Liver (tissue), 9 donors: ENCODE measurements around the gene PSMB10. TPM values are rescaled to one million over a fixed set of nuclear protein-coding genes. Genes with fewer than 3 reads are reported as not detected.

Experiments
- DNase-seq: peaks from one replicate; pipeline ENCODE4 v3.0.0-alpha.2; 2017; ENCODE audit warnings: low spot score
- H3K27ac ChIP-seq, 2 donors: one replicate each; pipeline ENCODE4 v1.7.0; 2013; ENCODE audit warnings: inconsistent platforms in 2 of 2, low read length in 2 of 2, control low read depth in 1 of 2, low read depth in 1 of 2, mild to moderate bottlenecking in 1 of 2
- H3K27me3 ChIP-seq, 4 donors: one replicate each; pipeline versions ENCODE4 v1.6.1 to v1.7.0; 2013; ENCODE audit warnings: low read length in 3 of 4, inconsistent platforms in 1 of 4, mild to moderate bottlenecking in 1 of 4, moderate library complexity in 1 of 4; ENCODE audit not compliant: control insufficient read depth in 4 of 4, insufficient read depth in 4 of 4
- H3K36me3 ChIP-seq, 4 donors: one replicate each; pipeline versions ENCODE4 v1.6.1 to v1.7.0; 2013; ENCODE audit warnings: low read length in 3 of 4, mild to moderate bottlenecking in 3 of 4, low read depth in 1 of 4, moderate library complexity in 1 of 4; ENCODE audit not compliant: control insufficient read depth in 4 of 4, insufficient read depth in 3 of 4
- H3K4me1 ChIP-seq, 4 donors: one replicate each; pipeline versions ENCODE4 v1.6.1 to v1.7.0; 2013; ENCODE audit warnings: low read length in 3 of 4, mild to moderate bottlenecking in 3 of 4, moderate library complexity in 1 of 4; ENCODE audit not compliant: control insufficient read depth in 4 of 4, insufficient read depth in 4 of 4
- H3K4me3 ChIP-seq, 3 donors: one replicate each; pipeline versions ENCODE4 v1.6.1 to v1.7.0; 2013; ENCODE audit warnings: low read length in 3 of 3, control low read depth in 1 of 3, low read depth in 1 of 3, mild to moderate bottlenecking in 1 of 3
- H3K9ac ChIP-seq, 2 donors: one replicate each; pipeline ENCODE4 v1.7.0; 2013; ENCODE audit warnings: low read length in 2 of 2, mild to moderate bottlenecking in 2 of 2, moderate library complexity in 2 of 2, control low read depth in 1 of 2, low read depth in 1 of 2
- H3K9me3 ChIP-seq, 4 donors: one replicate each; pipeline versions ENCODE4 v1.6.1 to v1.7.0; 2013; ENCODE audit warnings: low read length in 3 of 4; ENCODE audit not compliant: control insufficient read depth in 4 of 4
- ATF3 ChIP-seq: IDR thresholded peaks from 2 replicates; pipeline ENCODE4 v1.6.1; 2016; ENCODE audit warnings: antibody characterized with exemption
- CTCF ChIP-seq: fragments of 150-350 bp; IDR thresholded peaks from 2 replicates; pipeline ENCODE4 v1.5.1; 2017; ENCODE audit warnings: improper control_type of control experiment, low read depth, low read length; ENCODE audit not compliant: missing input control
- EGR1 ChIP-seq, 2 donors: IDR thresholded peaks; 2 replicates each; pipeline ENCODE4 v1.6.1; 2016 to 2018; ENCODE audit warnings: antibody characterized with exemption in 2 of 2, low read depth in 2 of 2
- FOXA1 ChIP-seq: IDR thresholded peaks from 2 replicates; pipeline ENCODE4 v1.6.1; 2016; ENCODE audit warnings: antibody characterized with exemption
- FOXA2 ChIP-seq: IDR thresholded peaks from 2 replicates; pipeline ENCODE4 v1.6.1; 2016; ENCODE audit warnings: antibody characterized with exemption
- GABPA ChIP-seq, 2 donors: IDR thresholded peaks in 1 of 2; conservative IDR thresholded peaks in 1 of 2; 2 replicates each; pipeline ENCODE4 v1.6.1; 2016; ENCODE audit warnings: antibody characterized with exemption in 2 of 2, mild to moderate bottlenecking in 1 of 2, moderate library complexity in 1 of 2
- HNF4A ChIP-seq, 2 donors: conservative IDR thresholded peaks; 2 replicates each; pipeline ENCODE4 v1.6.1; 2016; ENCODE audit warnings: antibody characterized with exemption in 2 of 2, mild to moderate bottlenecking in 2 of 2
- HNF4G ChIP-seq: IDR thresholded peaks from 2 replicates; pipeline ENCODE4 v1.6.1; 2016; ENCODE audit warnings: antibody characterized with exemption
- JUND ChIP-seq, 2 donors: IDR thresholded peaks; 2 replicates each; pipeline ENCODE4 v1.6.1; 2016; ENCODE audit warnings: antibody characterized with exemption in 2 of 2
- MAX ChIP-seq: IDR thresholded peaks from 2 replicates; pipeline ENCODE4 v1.6.1; 2016; ENCODE audit warnings: antibody characterized with exemption
- NR2F2 ChIP-seq: IDR thresholded peaks from 2 replicates; pipeline ENCODE4 v1.6.1; 2016; ENCODE audit warnings: antibody characterized with exemption
- RAD21 ChIP-seq, 2 donors: IDR thresholded peaks; 2 replicates each; pipeline ENCODE4 v1.6.1; 2016; ENCODE audit warnings: antibody characterized with exemption in 2 of 2, mild to moderate bottlenecking in 2 of 2
- RXRA ChIP-seq, 2 donors: IDR thresholded peaks; 2 replicates each; pipeline ENCODE4 v1.6.1; 2017 to 2018; ENCODE audit warnings: antibody characterized with exemption in 2 of 2, mild to moderate bottlenecking in 1 of 2
- SP1 ChIP-seq: IDR thresholded peaks from 2 replicates; pipeline ENCODE4 v1.6.1; 2018; ENCODE audit warnings: antibody characterized with exemption, mild to moderate bottlenecking
- TAF1 ChIP-seq: conservative IDR thresholded peaks from 2 replicates; pipeline ENCODE4 v1.6.1; 2016; ENCODE audit warnings: antibody characterized with exemption, mild to moderate bottlenecking
- YY1 ChIP-seq: IDR thresholded peaks from 2 replicates; pipeline ENCODE4 v1.6.1; 2016; ENCODE audit warnings: antibody characterized with exemption, mild to moderate bottlenecking
- WGBS: extraction: QIAGEN DNeasy Blood & Tissue Kit; methylation state at CpG from one replicate; pipeline ENCODE4 v1.1.7; 2013; 5-methylcytosine and 5-hydroxymethylcytosine counted together
- polyA plus RNA-seq, 2 donors: library from polyadenylated mRNA; stranded (reverse) in 1 of 2; unstranded in 1 of 2; fragments of 200-250 nt in 1 of 2; fragments of >200 nt in 1 of 2; fragmentation: Nextera tagmentation in 1 of 2; extraction: Ambion mirVana in 1 of 2; gene quantifications; one replicate each; pipeline versions ENCODE4 v1.2.1 to v1.2.3, GENCODE V29; 2013 to 2015
- total RNA-seq, 2 donors: library from RNA; depleted of rRNA; stranded (reverse); fragments of >200 nt; gene quantifications; one replicate each; pipeline ENCODE4 v1.2.3, GENCODE V29; 2014
- TF ChIP-seq, protein P1 (sequence below): IDR thresholded peaks from 2 replicates; pipeline ENCODE4 v1.6.1; 2016; ENCODE audit warnings: antibody characterized with exemption
- donor health status: healthy.
- donor health status: healthy.
- donor health status: healthy.
- donor health status: healthy.
- donor health status: healthy.

The PSMB10 gene
- total and polyA plus RNA-seq, 4 donors = 24.8 to 48.2 (median 32.3) TPM

GRCh38 chr16:67928147-67928546 is 8.5 kb downstream of the PSMB10 start:
- no peak overlapping the region for H3K9ac ChIP-seq
- 75% methylated on average over 7 of the region's 7 CpGs for WGBS
- no peak for DNase-seq

GRCh38 chr16:67927131-67927941 is 9.3 kb downstream of the PSMB10 start:
- Histone ChIP-seq H3K27ac (no peak overlapping the region), H3K9me3 (no peaks in the 10 kb centered on the region), H3K36me3 (peaks cover 3 to 33% (median 10%) of the 10 kb centered on the region in 4 donors), H3K4me3 (no peak overlapping the region), H3K4me1 (peaks cover 0 to 3% (median 0%) of the 10 kb centered on the region in 4 donors), H3K9ac (no peak overlapping the region), H3K27me3 (no peaks in the 10 kb centered on the region)
- 90% methylated on average over 22 of the region's 22 CpGs for WGBS
- no peak for DNase-seq
- TF ChIP-seq YY1 = no peak
- no peak for TF ChIP-seq RAD21 (IDR thresholded peaks at IDR 0.05)
- no peak for TF ChIP-seq EGR1 (IDR thresholded peaks at IDR 0.05; ENCODE audit: low read depth in 2 of 2)
- no peak for TF ChIP-seq NR2F2
- no peak for TF ChIP-seq MAX
- no peak for TF ChIP-seq ATF3
- TF ChIP-seq HNF4A (conservative IDR thresholded peaks at IDR 0.05) = no peak
- TF ChIP-seq JUND (IDR thresholded peaks at IDR 0.05) = no peak
- no peak for TF ChIP-seq FOXA1
- TF ChIP-seq HNF4G = no peak
- TF ChIP-seq TAF1 = no peak
- TF ChIP-seq GABPA (IDR thresholded peaks at IDR 0.05 in 1 of 2, conservative IDR thresholded peaks at IDR 0.05 in 1 of 2) = no peak

More at GRCh38 chr16:67928147-67928546, 8.5 kb downstream of the PSMB10 start:
- H3K27me3 ChIP-seq = no peaks in the 10 kb centered on the region
- H3K4me3 ChIP-seq = no peak overlapping the region
- no peak for TF ChIP-seq FOXA2
- no peak for TF ChIP-seq MAX
- no peak for TF ChIP-seq EGR1 (IDR thresholded peaks at IDR 0.05; ENCODE audit: low read depth in 2 of 2)
- TF ChIP-seq FOXA1 = no peak
- TF ChIP-seq TAF1 = no peak
- no peak for TF ChIP-seq JUND (IDR thresholded peaks at IDR 0.05)
- TF ChIP-seq YY1 = no peak
- no peak for TF ChIP-seq SP1
- TF ChIP-seq ATF3 = no peak
- no peak for TF ChIP-seq GABPA (IDR thresholded peaks at IDR 0.05 in 1 of 2, conservative IDR thresholded peaks at IDR 0.05 in 1 of 2)
- no peak for TF ChIP-seq RAD21 (IDR thresholded peaks at IDR 0.05)
- no peak for TF ChIP-seq RXRA (IDR thresholded peaks at IDR 0.05)
- no peak for TF ChIP-seq HNF4A (conservative IDR thresholded peaks at IDR 0.05)
- TF ChIP-seq, protein P1, sequence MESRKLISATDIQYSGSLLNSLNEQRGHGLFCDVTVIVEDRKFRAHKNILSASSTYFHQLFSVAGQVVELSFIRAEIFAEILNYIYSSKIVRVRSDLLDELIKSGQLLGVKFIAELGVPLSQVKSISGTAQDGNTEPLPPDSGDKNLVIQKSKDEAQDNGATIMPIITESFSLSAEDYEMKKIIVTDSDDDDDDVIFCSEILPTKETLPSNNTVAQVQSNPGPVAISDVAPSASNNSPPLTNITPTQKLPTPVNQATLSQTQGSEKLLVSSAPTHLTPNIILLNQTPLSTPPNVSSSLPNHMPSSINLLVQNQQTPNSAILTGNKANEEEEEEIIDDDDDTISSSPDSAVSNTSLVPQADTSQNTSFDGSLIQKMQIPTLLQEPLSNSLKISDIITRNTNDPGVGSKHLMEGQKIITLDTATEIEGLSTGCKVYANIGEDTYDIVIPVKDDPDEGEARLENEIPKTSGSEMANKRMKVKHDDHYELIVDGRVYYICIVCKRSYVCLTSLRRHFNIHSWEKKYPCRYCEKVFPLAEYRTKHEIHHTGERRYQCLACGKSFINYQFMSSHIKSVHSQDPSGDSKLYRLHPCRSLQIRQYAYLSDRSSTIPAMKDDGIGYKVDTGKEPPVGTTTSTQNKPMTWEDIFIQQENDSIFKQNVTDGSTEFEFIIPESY = no peak
- TF ChIP-seq CTCF = no peak
- no peak for TF ChIP-seq NR2F2
- H3K4me1 ChIP-seq = peaks cover 0 to 3% (median 0%) of the 10 kb centered on the region in 4 donors
- peaks cover 3 to 30% (median 8%) of the 10 kb centered on the region in 4 donors for H3K36me3 ChIP-seq
- H3K9me3 ChIP-seq = no peaks in the 10 kb centered on the region
- no peak overlapping the region for H3K27ac ChIP-seq
